GM18858 (cell line): ENCODE results near the gene BICD1.

Experiments used
- ATAC-seq: cut with Tn5 transposase; IDR thresholded peaks from one replicate; pipeline ENCODE4 v1.9.1; 2021; ENCODE audit not compliant: unreplicated experiment

The BICD1 gene

DNA sequence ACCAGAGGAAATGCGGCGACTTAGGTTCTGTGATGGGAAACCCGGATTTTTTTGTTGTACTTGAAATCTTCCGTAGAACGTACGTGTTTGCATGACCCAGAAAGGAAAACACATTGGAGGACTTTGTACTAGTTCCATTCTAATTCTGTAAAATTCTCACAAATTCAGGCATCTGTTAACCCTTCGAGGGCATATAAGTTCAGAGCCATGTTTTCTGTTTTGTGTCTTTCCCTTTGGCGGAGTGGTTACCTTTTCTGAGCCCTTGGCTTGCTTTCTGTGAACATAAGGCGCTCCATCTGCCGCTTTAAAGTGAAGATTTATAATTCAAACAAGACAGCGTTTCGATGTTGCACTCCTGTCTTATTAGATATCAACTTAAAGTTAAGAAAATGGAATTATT, 34.2 kb downstream of the BICD1 start:
- ATAC-seq, result no peak

DNA sequence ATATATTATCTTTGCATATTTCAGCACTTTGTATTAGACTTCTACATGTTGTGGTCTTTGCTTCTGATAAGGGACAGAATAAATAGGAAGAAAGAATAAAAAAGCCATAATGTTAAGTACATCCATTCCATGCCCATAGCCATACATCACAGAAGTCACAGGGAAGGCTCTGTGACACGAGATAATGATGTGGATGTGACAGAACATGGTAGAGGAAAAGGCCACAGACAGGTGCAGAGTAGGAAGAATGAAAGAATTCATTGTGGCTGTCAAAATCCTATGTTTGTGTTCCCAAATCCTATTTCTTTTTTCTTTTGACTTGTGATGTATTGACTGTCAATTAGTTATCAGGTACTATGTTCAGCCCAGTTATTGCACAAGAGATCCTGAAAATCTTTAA, 38.4 kb downstream of the BICD1 start:
- no peak for ATAC-seq

DNA sequence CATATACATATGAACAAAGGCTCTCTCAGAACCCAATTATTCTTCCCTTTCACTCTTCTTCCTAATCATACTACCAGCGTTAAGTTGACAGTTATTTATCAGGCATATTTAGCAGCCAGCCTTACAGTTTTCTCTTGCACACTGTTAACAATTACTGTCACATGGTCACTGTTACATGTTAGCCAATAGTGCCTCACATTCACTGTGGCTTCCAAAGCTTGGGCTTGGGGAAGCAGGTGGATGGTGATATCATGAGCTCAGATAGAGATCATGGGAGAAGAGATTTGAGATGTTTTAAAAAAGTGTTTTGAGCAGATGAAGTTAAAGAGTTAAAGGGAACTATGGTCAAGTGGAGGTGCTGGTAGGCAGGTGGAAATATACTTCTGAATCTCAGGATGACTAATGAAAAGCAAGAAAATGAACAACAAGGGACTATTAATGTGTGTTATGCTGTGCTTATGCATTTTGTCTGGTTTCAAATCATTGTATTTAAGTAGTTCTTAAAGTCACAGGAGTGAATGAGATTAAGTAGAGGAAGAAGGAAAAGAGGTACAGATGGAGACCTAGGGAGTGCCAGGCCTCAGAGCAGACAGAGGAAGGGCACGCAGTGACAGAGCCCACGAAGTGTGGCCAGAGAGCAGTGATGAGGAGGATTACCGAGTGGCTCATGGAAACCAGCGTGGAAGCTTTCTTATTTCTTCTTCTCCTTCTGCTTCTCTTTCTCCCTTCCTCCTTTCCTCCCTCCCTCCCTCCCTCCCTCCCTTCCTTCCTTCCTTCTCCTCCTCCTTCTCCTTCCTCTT, 39.6 kb downstream of the BICD1 start:
- peak; percentile 87 for ATAC-seq

DNA sequence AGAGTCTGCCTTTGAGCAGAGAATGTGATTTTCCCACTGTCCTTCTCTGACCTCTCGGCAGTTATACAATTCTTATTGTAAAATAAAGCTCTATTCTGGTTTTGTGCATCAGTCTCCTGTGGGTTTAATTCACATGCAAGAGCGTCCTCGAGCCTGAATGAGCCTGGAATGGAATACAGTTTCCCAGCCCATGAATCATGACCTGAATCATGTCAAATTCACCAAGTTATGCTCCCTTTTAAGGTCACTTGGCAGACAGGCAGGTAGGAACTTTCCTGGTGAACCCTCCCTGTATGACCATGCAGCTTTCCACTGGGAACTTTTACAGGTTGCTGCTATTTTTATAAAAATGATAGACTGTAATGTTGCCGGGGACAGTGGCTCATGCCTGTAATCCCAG, 41.7 kb downstream of the BICD1 start:
- no peak for ATAC-seq

DNA sequence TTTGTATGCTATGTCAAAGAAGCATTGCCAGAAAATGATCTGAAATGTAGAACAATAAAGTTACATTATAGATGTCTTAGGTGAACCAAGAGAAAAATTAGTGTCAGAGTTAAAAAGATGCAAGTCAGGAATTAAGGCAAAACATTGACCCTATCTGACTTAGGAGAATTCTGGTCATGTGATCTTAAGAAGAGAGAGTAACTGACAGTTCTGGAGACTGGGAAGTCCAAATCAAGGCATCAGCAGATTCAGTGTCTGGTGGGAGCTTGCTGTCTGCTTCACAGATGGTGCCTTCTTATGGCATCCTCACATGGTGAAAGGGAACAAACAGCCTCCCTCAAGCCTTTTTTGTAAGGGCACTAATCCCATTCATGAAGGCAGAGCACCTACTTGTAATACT, 42.8 kb downstream of the BICD1 start:
- ATAC-seq, result no peak

DNA sequence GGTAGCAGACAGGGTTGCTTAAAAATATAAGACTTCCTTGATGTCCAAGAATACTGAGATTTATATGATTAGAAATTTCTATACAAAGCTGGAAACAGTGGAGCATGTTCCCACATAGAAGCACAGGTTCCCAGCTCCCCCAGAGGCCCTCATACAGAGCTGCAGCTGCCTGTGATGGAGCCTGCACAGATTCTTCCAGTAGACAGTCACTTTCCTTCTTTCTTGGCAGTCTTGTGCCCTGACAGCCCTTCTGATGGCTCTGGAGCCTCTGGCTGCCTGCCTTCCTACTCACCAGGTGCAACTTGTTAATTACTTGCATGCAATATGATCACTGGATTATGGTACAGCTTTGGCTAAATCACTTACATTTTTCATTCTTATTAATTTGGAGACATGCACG, 44.4 kb downstream of the BICD1 start:
- no peak for ATAC-seq

DNA sequence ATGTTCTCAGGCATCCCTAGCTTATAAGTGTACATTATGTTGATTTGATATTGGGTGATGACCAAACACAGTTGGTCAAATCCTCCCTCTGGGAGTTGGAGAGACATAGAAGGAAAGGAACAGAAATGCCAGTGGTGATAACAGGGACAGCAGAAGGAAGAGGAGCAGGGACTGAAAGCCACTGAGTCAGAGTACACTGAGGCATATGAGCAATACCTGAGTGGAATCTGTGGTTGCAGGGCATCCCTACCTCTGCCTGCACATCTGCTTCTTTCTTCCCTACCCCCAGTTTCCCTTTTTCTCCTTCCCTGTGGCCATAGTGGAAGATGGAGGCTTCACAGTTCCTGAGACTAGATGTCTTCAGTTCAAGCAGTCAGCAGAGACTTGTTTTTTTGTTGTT, 44.9 kb downstream of the BICD1 start:
- no peak for ATAC-seq

DNA sequence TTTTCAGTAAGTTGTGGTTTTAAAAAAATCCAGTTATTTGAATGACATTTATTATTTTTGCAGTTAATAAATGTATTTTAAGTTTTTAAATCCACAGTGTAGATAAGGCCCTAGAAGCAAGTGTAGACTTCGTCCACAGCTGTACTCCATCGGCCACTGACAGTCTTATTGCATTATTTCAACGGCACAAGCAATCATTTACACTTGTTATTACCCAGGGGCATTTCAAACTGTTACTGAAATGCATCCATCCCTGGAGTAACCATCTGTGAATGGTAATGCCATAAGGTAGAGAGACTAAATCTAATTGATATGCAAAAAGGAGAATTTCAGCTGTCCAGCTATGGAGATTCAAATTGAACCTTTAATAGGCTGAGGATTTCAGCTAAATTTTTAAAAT, 48.4 kb downstream of the BICD1 start:
- ATAC-seq, result no peak

DNA sequence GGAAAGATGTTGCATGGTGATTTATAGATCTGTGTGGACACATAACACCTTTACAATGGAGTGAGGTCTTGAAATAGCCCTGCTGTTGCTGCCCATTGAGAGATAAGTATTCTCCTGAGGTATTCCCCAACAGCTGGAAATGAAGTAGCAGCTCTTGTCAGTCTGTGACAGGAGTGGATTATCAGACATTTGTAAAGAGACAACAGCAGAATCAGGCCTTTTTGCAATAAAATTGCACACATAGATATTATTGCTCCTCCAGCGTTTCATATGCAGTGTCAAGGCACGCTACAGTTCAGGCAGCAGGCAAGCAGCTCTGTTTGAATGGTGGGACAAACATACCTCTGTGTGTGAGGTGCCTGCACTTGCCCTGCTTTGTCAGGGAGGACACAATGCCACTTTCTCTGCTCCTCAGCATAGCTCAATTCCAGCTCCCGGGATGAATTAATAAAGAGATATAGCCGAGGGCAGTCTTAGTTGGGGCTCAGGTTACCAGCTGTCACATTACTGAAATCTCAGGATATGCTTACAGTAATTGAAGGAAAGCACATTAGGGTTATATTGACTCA, 49.4 kb downstream of the BICD1 start:
- no peak for ATAC-seq

DNA sequence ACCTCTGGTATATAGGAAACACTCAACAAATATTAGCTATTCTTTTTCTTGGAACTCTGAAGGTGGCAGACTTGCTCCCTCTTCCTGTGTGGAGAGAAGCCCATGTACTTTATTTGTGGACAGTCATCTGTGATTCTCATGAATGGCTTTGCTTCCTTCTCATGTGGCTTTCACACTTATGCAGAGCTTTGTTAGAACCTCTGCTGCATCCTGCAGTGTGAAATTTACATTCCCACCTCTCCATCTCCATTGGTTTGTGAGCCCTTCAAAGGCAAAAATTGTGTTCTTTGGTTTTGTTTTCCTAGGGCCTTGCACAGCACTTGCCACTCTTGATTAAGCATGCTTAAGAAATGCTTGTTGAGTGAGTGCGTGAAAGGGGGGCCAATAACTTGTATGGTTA, 51.9 kb downstream of the BICD1 start:
- ATAC-seq, result no peak

DNA sequence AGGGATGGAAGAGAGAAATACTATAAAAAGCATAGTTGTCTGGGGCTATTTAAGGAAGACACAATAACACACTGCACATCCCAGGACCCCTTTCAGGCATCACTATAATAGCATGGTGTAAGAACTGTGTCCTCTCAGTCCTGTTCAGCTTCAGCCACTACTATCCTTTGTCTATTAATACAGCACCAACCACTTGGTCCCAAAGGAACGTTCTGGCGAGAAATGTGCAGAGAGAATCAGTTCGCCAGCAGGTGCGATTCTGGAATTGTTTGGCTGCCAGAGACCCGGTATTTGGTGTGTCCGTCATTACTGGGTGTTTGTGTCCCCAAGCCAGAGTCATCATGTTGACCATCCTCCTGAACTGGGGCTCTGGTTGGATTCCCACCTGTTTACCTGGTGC, 52.7 kb downstream of the BICD1 start:
- ATAC-seq, result no peak

DNA sequence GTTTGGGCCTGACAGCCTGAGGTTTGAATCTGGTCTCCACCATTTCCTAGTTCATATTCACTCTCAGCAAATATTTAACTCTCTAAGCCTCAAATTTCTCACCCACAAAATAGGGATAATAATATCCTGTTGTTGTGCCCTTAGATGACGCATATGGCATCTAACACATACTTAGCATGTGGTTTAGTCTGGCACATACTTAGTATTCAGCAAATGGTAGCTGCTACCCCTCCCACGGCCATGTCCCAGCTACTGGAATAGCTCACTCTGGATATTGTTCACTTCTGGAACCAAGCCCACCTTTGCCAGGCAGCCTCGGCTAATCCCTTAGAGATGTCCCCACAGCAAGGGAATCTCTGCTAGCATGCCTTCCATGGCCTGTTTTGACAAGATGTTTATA, 53.3 kb downstream of the BICD1 start:
- ATAC-seq, result no peak

DNA sequence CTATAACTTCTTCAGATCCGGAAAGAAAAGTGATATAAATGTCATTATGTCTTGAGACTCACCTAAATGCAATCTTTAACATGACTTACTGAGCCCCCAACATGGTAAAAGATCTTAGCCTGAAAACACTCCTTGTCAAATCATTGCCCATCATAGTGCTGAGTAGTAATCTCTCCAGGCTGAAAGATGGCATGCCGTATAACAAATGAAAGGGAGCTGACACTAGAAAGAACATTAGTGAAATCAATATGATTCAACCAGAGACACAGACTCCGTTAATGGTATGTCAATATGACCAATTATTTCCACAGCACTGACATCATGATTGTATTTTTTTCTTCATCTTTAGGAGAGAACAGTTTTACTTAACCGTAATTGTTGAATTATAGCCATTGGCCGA, 54.4 kb downstream of the BICD1 start:
- ATAC-seq, result no peak

DNA sequence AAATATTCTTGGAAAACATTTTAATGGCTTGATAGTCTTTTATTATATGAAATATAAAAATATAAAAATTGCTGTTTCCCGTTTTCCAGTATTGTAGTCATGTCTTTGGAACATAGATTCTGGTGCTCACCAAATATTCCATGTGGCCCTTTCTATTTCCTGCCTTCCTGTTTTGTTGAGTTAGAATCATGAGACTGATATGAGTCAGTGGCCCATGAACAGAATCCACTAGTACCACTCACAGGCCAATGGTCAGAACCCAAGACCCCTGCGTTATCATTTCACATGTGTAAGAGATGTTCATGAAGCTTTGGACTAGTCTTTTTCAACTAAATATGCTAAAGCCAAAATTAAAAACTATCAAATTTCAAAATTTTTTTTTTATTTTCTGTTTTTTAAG, 56.9 kb downstream of the BICD1 start:
- no peak for ATAC-seq

DNA sequence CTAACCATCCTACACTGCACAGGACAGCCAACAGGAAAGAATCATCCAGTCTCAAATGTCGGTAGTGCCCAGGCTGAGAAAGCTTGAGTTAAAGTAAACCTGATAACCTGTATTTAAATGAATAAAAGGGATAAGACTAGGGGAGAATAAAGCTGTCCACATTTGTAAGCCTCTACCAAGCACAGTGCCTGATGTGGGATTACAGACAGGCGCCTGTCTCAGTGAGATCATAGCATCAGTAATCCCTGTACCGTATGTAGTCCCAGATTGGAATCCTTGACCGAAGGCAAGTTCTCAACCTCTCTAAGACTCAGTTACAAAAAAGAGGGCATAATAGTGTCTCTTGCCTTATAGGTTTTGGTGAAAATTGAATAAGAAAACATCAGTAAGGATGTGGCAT, 59.9 kb downstream of the BICD1 start:
- ATAC-seq, result no peak

DNA sequence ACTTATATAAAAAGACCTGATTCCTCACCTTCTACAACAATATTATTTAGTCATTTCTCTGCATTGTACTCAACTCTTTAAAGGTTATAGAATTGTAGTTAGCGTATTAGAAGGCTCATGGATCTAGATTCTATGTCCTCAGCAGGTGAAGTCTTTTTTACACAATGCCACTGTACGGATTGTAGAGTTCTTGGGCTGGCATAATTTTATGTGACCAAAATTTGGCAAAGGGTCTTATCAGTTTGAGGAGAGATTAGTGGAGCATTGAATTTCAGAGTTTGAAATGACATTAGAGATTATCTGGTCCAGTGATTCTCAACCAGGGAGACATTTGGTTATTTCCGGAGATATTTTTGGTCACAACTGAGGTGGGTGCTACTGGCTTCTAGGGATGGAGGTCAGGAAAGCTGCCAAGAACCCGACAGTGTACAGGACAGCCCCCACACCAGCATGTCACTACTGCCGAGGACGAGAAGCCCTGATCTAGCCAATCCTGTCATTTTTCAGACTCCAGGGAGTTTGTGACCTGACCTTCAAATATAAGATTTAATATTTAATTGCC, 63.9 kb downstream of the BICD1 start:
- ATAC-seq, result no peak

DNA sequence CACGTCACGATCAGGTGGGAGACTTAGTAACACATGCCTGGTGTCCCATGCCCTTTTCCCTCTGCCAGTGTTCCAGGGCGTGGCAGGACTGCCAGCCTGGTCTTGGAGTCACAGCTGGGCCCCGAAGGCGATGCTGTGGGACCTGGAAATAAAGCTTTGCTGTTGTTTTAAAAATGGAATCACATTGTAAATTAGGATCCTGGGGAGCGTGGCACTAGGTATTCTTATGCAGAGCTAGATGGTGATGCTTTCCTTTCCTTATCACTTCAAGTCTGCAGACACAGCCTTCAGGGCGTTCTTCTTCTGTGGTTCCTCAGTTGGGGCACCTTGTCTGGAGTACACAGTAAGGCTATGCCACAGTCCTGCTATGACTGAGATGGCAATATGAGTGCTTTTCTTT, 64.6 kb downstream of the BICD1 start:
- ATAC-seq, result no peak

DNA sequence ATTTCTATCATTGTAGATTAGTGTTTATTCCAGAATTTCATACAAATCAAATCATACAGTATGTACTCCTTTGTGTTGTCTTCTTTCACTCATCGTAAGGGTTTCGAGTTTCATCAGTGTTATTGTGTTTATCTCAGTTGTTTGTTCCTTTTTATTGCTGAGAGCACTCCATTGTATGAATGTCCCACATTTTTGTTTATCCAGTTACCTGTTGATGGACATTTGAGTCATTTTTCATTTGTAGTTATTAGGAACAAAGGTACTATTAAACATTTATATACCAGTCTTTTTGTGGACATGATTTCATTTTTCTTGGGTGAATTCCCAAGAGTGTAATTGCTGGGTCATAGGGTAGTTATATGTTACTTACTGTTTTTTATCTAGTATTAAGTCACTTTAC, 70.0 kb downstream of the BICD1 start:
- ATAC-seq, result no peak

DNA sequence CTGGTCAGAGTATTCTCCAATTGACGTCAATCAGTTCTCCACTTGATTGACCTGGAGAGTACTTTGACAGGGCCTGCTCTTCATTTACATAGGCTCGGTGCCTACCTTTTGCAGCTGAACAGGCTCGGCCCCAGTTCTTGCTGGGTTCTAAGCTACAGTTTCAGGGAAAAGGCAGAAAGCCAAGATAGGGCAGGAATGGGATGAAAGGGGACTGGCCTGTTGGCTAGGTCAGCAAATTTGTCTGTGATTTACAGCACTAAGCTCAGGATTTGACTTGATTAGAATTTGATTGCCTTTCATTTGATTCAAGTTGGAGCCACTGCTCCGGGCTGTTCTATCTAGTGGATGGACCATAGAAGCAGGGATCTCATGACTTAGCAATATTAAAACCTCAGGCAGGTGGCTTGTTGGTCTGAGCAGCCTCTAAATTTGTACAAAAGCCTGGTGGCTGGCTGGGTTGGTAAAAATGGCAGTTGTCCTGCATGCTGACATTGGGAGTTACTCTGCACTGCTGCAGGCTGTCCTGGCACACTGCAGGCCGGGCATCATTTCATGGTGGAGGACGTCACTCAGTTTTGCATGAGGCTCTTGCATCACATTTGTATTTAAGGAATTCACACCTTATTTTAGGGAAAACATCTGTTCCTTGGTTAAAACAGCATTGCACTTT, 71.8 kb downstream of the BICD1 start:
- ATAC-seq, result no peak

DNA sequence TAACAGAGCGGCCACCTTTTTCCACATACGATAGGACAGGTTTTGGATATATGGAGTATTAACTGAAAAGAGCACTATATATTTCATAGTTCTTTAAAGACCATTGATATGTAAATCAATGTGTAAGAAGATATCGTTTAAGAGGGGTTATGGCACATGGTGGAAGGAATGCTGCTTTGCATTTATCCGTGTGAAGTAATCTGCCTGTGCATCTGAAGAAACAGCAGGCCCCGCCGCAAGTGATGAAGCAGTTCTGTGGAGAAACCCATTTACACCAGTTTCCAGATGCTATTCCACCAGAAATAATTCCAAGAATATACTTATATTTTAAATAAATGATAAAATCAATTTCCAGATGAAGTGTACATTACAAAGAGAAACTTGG, 72.4 kb downstream of the BICD1 start:
- ATAC-seq, result no peak

DNA sequence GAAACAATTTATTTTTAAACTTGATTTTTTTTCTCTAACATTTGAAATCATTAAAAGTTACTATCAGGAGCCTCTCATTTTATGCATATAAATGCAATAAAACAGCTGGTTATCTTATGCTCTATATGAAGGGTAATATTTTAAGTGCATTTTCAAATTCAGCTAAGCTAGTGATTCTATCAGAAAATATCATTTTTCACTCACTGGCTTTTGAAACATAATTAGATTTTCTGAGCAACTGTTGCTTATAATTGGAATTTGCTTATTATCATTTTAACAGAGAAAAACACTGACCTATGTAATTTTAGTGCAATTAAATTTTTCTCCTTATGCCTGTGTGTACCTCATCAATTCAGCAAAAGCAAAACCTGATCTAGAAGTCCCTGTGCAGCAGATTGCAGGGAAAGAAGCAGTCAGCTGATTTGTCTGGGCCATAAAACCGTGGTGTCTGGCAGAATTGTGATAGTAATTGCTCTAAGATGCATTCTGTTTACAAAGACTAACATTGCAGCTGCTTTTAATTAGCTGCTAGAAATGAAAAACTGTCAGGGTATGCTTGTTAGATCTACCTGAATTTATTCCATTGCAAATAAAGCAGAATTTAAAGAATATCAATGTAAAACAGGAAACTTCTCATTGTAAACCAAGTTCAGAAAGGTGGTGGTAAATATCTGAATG, 75.0 kb downstream of the BICD1 start:
- ATAC-seq, result no peak

DNA sequence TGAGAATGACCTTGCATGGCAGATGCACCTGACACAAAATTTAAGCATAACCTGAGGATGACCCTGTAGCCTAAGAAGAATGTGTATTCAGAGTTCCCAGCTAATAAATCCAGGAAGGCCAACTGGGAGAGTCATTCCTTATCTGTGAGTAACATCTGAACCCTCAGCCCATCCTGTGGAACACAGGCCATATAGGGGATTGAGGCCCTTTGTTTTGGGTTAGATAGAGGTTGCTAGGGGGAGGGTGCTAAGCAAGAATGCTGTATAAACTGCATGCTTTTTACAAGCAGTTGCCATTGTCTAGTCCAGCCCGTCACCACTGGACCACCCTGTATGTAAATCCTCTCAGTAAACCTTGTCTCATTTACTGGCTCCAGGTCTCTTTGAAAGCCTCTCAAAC, 77.0 kb downstream of the BICD1 start:
- ATAC-seq, result no peak
